GM19468 (cell line): ENCODE measurements around the gene FAM180B.
A peak's percentile ranks its signal among the peaks of the same experiment; 100 is the strongest.
"Not testable (repeated sequence)": the region's sequence is repeated elsewhere in the genome, so short reads cannot be mapped to it uniquely, and the experiment has no call there.

Experiments
- ATAC-seq: cut with Tn5 transposase; IDR thresholded peaks from one replicate; pipeline ENCODE4 v1.9.1; 2021; ENCODE audit warnings: mild to moderate bottlenecking, moderate library complexity, moderate number of reproducible peaks; ENCODE audit not compliant: unreplicated experiment; ENCODE audit errors: extremely low read depth

FAM180B gene

GRCh38 chr11:47592251-47592650 lies 5.8 kb downstream of the FAM180B start:
- ATAC-seq, result no peak

- no peak for ATAC-seq
Measured at GRCh38 chr11:47592970-47593369, 6.5 kb downstream of the FAM180B start.

GRCh38 chr11:47593492-47593933 lies 7.0 kb downstream of the FAM180B start:
- ATAC-seq, result no peak

GRCh38 chr11:47593934-47594855 lies 7.7 kb downstream of the FAM180B start, which contains the start of gene C1QTNF4:
Gene C1QTNF4 (minus strand): TSS chr11:47594411. CDS start chr11:47590810, 3,601 bp downstream.
- ATAC-seq, result no peak

- no peak for ATAC-seq
Measured at GRCh38 chr11:47595029-47595428, 8.6 kb downstream of the FAM180B start.

GRCh38 chr11:47595967-47596366 lies 9.5 kb downstream of the FAM180B start:
- ATAC-seq, result no peak

- no peak for ATAC-seq
Measured at GRCh38 chr11:47599902-47600301, 13.4 kb downstream of the FAM180B start.

GRCh38 chr11:47603295-47603694 lies 16.8 kb downstream of the FAM180B start:
- ATAC-seq, result no peak

- no peak for ATAC-seq
Measured at GRCh38 chr11:47605921-47606320, 19.4 kb downstream of the FAM180B start.

- no peak for ATAC-seq
Measured at GRCh38 chr11:47606731-47607130, 20.3 kb downstream of the FAM180B start.

- ATAC-seq, result no peak
Measured at GRCh38 chr11:47607380-47607779, 20.9 kb downstream of the FAM180B start.

GRCh38 chr11:47609675-47610074 lies 23.2 kb downstream of the FAM180B start:
- ATAC-seq, result no peak

GRCh38 chr11:47611348-47611794 lies 24.9 kb downstream of the FAM180B start:
- peak; percentile 34 for ATAC-seq

GRCh38 chr11:47615249-47615648 lies 28.8 kb downstream of the FAM180B start:
- no peak for ATAC-seq

GRCh38 chr11:47616726-47617416 lies 30.4 kb downstream of the FAM180B start:
- no peak for ATAC-seq

- no peak for ATAC-seq
Measured at GRCh38 chr11:47617417-47617809, 30.9 kb downstream of the FAM180B start.

GRCh38 chr11:47620836-47621378 lies 34.4 kb downstream of the FAM180B start:
- ATAC-seq, result no peak

GRCh38 chr11:47626234-47626633 lies 39.8 kb downstream of the FAM180B start:
- ATAC-seq, result no peak

GRCh38 chr11:47628026-47628425 lies 41.5 kb downstream of the FAM180B start:
- no peak for ATAC-seq

GRCh38 chr11:47631473-47631872 lies 45.0 kb downstream of the FAM180B start:
- ATAC-seq, result no peak

- not testable (repeated sequence) for ATAC-seq
Measured at GRCh38 chr11:47636331-47636730, 49.9 kb downstream of the FAM180B start.
